CD8-positive, alpha-beta memory T cell (primary cell): Measurements from ENCODE around the gene LBHD2. TPM values are rescaled to one million over a fixed set of nuclear protein-coding genes. Genes with fewer than 3 reads are reported as not detected.

Source experiments
- CTCF ChIA-PET: fragments of 350-600 bp; sonication (Branson Sonifier 250); formaldehyde crosslinking; loops from one replicate; lab custom pipeline; 2021; ENCODE audit warnings: antibody characterized with exemption; lab: Charles Lee
- POLR2A ChIA-PET: fragments of 350-600 bp; sonication (Branson Sonifier 250); formaldehyde crosslinking; loops from one replicate; lab custom pipeline; 2021; ENCODE audit warnings: antibody characterized with exemption; lab: Charles Lee
- DNase-seq, 5 donors: peaks; one replicate each; pipeline versions ENCODE4 v3.0.0 to v3.0.0-alpha.2; 2020 to 2022; ENCODE audit warnings: mixed read lengths in 1 of 5
- H3K27ac ChIP-seq: one replicate; pipeline ENCODE4 v1.7.0; 2013; ENCODE audit warnings: low read depth, mild to moderate bottlenecking, low read length, moderate library complexity
- H3K27me3 ChIP-seq: 2 replicates; pipeline ENCODE4 v1.7.0; 2013; ENCODE audit warnings: low read length, mild to moderate bottlenecking; ENCODE audit not compliant: insufficient read depth, poor library complexity, severe bottlenecking
- H3K36me3 ChIP-seq: 2 replicates; pipeline ENCODE4 v1.7.0; 2013; ENCODE audit warnings: mild to moderate bottlenecking, low read length, moderate library complexity; ENCODE audit not compliant: insufficient read depth
- H3K4me1 ChIP-seq: 2 replicates; pipeline ENCODE4 v1.7.0; 2013; ENCODE audit warnings: mild to moderate bottlenecking, low read length, moderate library complexity; ENCODE audit not compliant: insufficient read depth
- H3K4me3 ChIP-seq: 2 replicates; pipeline ENCODE4 v1.7.0; 2013; ENCODE audit warnings: mild to moderate bottlenecking, low read length
- H3K9me3 ChIP-seq: 2 replicates; pipeline ENCODE4 v1.7.0; 2013; ENCODE audit warnings: mild to moderate bottlenecking, low read length
- H3K27ac Mint-ChIP-seq, 8 donors: one replicate each; pipeline ENCODE4 v1.8.0; 2020 to 2021; ENCODE audit warnings: mixed read lengths in 8 of 8, mild to moderate bottlenecking in 6 of 8, inconsistent platforms in 3 of 8, moderate library complexity in 3 of 8
- H3K27me3 Mint-ChIP-seq, 2 donors: one replicate each; pipeline ENCODE4 v1.8.0; 2020 to 2021; ENCODE audit warnings: mixed read lengths in 2 of 2, mild to moderate bottlenecking in 1 of 2, moderate library complexity in 1 of 2
- H3K36me3 Mint-ChIP-seq, 3 donors: one replicate each; pipeline ENCODE4 v1.8.0; 2020 to 2021; ENCODE audit warnings: mixed read lengths in 3 of 3, inconsistent platforms in 1 of 3, mild to moderate bottlenecking in 1 of 3
- H3K4me1 Mint-ChIP-seq, 3 donors: one replicate each; pipeline ENCODE4 v1.8.0; 2020 to 2021; ENCODE audit warnings: mixed read lengths in 3 of 3, inconsistent platforms in 1 of 3, mild to moderate bottlenecking in 1 of 3
- H3K4me3 Mint-ChIP-seq, 7 donors: one replicate each; pipeline ENCODE4 v1.8.0; 2020 to 2021; ENCODE audit warnings: mixed read lengths in 7 of 7, mild to moderate bottlenecking in 6 of 7, moderate library complexity in 4 of 7, inconsistent platforms in 2 of 7
- H3K9me3 Mint-ChIP-seq, 5 donors: one replicate each; pipeline ENCODE4 v1.8.0; 2020 to 2022; ENCODE audit warnings: mixed read lengths in 5 of 5, mild to moderate bottlenecking in 3 of 5, moderate library complexity in 2 of 5, inconsistent platforms in 1 of 5
- polyA plus RNA-seq: library from polyadenylated mRNA; unstranded; fragments of 300-500 nt; fragmentation: Illumina TruSeq; gene quantifications from one replicate; pipeline ENCODE4 v1.2.3, GENCODE V29; 2021
- total RNA-seq, 2 experiments: library from RNA; stranded (reverse); gene quantifications; one replicate each; pipeline ENCODE4 v1.2.3, GENCODE V29; 2021

Gene LBHD2
- total and polyA plus RNA-seq, 3 experiments from 2014 or later: not detected

- Histone ChIP-seq H3K27ac (no peak overlapping the region), H3K4me3 (no peak overlapping the region), H3K36me3 (no peaks in the 10 kb centered on the region), H3K27me3 (no peaks in the 10 kb centered on the region), H3K4me1 (peaks cover 6% of the 10 kb centered on the region), H3K9me3 (no peaks in the 10 kb centered on the region)
- Mint-ChIP-seq H3K9me3 (no peaks in the 10 kb centered on the region), H3K36me3 (no peaks in the 10 kb centered on the region), H3K27me3 (peaks cover 6 to 16% of the 10 kb centered on the region in 2 donors), H3K27ac (peak overlapping the region in 3 of 8 donors; percentile 27 to 68 (median 56)), H3K4me3 (peak overlapping the region in 6 of 7 donors; percentile 42 to 69 (median 50)), H3K4me1 (peaks cover 0 to 7% (median 0%) of the 10 kb centered on the region in 3 donors)
- CTCF ChIA-PET: interaction anchor here (0.9 to 1.0 kb wide), 2 partner anchors 396 to 397 kb away, joined by 4 to 5 read pairs; no protein-coding TSS in a partner anchor
- no peak for DNase-seq
- POLR2A ChIA-PET: no interaction called here
Measured at GRCh38 chr14:103090481-103091020, 6.5 kb downstream of the LBHD2 start.

- H3K4me1 Mint-ChIP-seq: peaks cover 0 to 7% (median 0%) of the 10 kb centered on the region in 3 donors
- H3K9me3 Mint-ChIP-seq: no peaks in the 10 kb centered on the region
- Histone ChIP-seq H3K4me3 (peak overlapping the region; percentile 32), H3K27me3 (no peaks in the 10 kb centered on the region), H3K4me1 (peaks cover 6% of the 10 kb centered on the region), H3K27ac (no peak overlapping the region), H3K36me3 (no peaks in the 10 kb centered on the region), H3K9me3 (no peaks in the 10 kb centered on the region)
- ChIA-PET CTCF (interaction anchor here (0.9 to 1.0 kb wide), 2 partner anchors 396 to 398 kb away, joined by 4 to 5 read pairs; no protein-coding TSS in a partner anchor), POLR2A (no interaction called here)
- peak overlapping the region in 4 of 8 donors; percentile 12 to 56 (median 37) for H3K27ac Mint-ChIP-seq
- H3K27me3 Mint-ChIP-seq: peaks cover 5 to 15% of the 10 kb centered on the region in 2 donors
- peak overlapping the region in 6 of 7 donors; percentile 42 to 69 (median 50) for H3K4me3 Mint-ChIP-seq
- peak; percentile 61 to 78 (median 76) for DNase-seq
- no peaks in the 10 kb centered on the region for H3K36me3 Mint-ChIP-seq
Measured at GRCh38 chr14:103091041-103091882, 7.3 kb downstream of the LBHD2 start.

- H3K36me3 Mint-ChIP-seq: no peaks in the 10 kb centered on the region
- H3K4me3 ChIP-seq: peak overlapping the region; percentile 19
- H3K4me1 Mint-ChIP-seq: peaks cover 0 to 7% (median 0%) of the 10 kb centered on the region in 3 donors
- H3K27me3 ChIP-seq: no peaks in the 10 kb centered on the region
- no peaks in the 10 kb centered on the region for H3K9me3 ChIP-seq
- peaks cover 6 to 16% of the 10 kb centered on the region in 2 donors for H3K27me3 Mint-ChIP-seq
- H3K4me3 Mint-ChIP-seq: peak overlapping the region in 2 of 7 donors; percentile 28 to 37
- POLR2A ChIA-PET: no interaction called here
- CTCF ChIA-PET: no interaction called here
- H3K36me3 ChIP-seq: no peaks in the 10 kb centered on the region
- no peak overlapping the region for H3K27ac ChIP-seq
- H3K27ac Mint-ChIP-seq: peak overlapping the region in 1 of 8 donors; percentile 60
- no peak for DNase-seq
- H3K4me1 ChIP-seq: peaks cover 6% of the 10 kb centered on the region
- H3K9me3 Mint-ChIP-seq: no peaks in the 10 kb centered on the region
Measured at GRCh38 chr14:103091883-103092222, 7.8 kb downstream of the LBHD2 start.

GRCh38 chr14:103093856-103094405, 9.9 kb downstream of the LBHD2 start:
- Histone ChIP-seq H3K27me3 (no peaks in the 10 kb centered on the region), H3K4me1 (peaks cover 6% of the 10 kb centered on the region), H3K27ac (no peak overlapping the region), H3K9me3 (no peaks in the 10 kb centered on the region), H3K4me3 (no peak overlapping the region), H3K36me3 (no peaks in the 10 kb centered on the region)
- POLR2A ChIA-PET: no interaction called here
- Mint-ChIP-seq H3K27ac (no peak overlapping the region), H3K9me3 (no peaks in the 10 kb centered on the region), H3K27me3 (peaks cover 5 to 13% of the 10 kb centered on the region in 2 donors), H3K4me1 (peaks cover 0 to 7% (median 0%) of the 10 kb centered on the region in 3 donors), H3K4me3 (no peak overlapping the region), H3K36me3 (no peaks in the 10 kb centered on the region)
- no peak for DNase-seq
- CTCF ChIA-PET: interaction anchor here (4.2 kb wide), 1 partner anchor 11 kb away, joined by 28 read pairs; no protein-coding TSS in a partner anchor

DNA sequence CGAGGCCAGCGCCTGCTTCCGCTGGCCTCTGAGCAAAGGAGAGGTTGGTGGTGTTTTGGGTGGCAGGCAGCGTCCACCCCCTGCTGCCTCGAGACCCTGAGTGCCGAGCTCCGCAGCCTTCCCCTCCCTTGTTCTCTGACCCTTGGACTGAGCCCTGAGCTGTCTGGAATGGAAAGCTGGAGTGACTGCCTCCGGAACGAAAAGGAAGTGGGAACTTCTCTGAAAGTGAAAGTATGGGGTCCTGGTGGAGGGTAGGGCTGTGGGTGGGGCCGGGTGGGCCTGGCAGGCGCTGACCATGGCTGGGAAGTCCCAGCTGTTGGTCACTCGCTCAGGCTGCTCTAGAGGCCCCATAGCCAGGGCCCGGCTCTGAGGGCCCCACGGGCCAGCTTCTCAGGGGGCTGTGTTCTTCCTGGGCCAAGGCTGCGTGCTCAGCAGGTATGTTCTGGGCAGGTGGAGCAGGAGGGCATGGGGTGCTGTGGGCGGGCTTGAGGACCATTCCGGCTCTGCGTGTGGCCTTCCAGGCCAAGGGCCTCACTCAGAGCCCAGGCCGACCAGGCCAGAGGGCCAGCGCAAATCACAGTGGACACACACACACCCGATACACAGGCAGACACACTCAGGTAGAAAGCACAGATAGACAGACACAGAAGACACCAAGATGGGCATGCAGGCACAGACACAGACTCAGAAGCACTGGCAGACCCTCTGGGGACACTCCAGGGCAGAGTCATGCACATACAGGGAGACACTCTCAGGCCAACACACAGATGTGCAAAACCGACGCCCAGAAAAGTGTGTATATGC, 10.6 kb downstream of the LBHD2 start, which contains the start of gene EXOC3L4:
TSS of gene EXOC3L4 (plus strand) at position 320 of the 804 bp plus-strand sequence. CDS start 5,495 bp downstream, outside the sequence.
- H3K36me3 ChIP-seq: no peaks in the 10 kb centered on the region
- CTCF ChIA-PET: interaction anchor here (4.2 kb wide), 1 partner anchor 11 kb away, joined by 28 read pairs; no protein-coding TSS in a partner anchor
- Mint-ChIP-seq H3K27me3 (peaks cover 3 to 13% of the 10 kb centered on the region in 2 donors), H3K27ac (peak within 1 kb of the TSS in 1 of 8 donors; percentile 88), H3K36me3 (no peaks in the 10 kb centered on the region), H3K4me3 (no peak within 1 kb of the TSS), H3K4me1 (peaks cover 0 to 7% (median 0%) of the 10 kb centered on the region in 3 donors), H3K9me3 (no peaks in the 10 kb centered on the region)
- H3K27ac ChIP-seq: no peak within 1 kb of the TSS
- H3K4me3 ChIP-seq: no peak within 1 kb of the TSS
- peaks cover 6% of the 10 kb centered on the region for H3K4me1 ChIP-seq
- no peaks in the 10 kb centered on the region for H3K9me3 ChIP-seq
- H3K27me3 ChIP-seq: no peaks in the 10 kb centered on the region
- DNase-seq: no peak
- POLR2A ChIA-PET: no interaction called here

DNA sequence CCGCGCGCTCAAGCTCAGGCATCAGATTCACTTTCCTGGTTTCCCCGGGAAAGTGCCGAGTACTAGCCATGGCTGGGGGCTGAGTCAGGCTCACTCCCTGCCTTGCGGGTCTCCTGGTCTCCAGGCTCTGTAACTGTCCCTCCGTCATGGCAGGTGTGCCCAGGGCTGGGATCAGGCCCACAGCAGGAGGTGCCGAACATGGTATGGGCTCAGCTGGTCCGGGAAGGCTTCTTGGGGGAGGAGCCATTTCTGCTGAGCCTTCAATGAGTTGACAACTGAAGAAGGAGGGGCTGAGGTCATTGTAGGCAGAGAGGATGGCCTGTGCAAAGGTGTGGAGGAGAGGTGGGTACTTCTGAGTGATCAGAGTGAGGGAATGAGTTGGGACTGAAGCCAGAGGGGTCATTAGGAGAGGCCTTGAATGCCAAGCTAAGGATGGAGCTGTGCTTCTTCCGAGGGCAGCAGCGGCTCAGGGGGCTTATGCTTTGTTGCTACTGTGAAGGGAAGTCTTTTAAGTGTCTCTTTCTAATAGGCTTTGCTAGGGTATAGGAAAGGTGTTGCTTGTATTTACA, 11.3 kb downstream of the LBHD2 start:
- peaks cover 0 to 7% (median 0%) of the 10 kb centered on the region in 3 donors for H3K4me1 Mint-ChIP-seq
- CTCF ChIA-PET: interaction anchor here (4.2 kb wide), 1 partner anchor 10 kb away, joined by 28 read pairs; no protein-coding TSS in a partner anchor
- H3K4me3 Mint-ChIP-seq: no peak overlapping the region

GRCh38 chr14:103096387-103096786, 12.4 kb downstream of the LBHD2 start:
- CTCF ChIA-PET: interaction anchor here (4.2 kb wide), 1 partner anchor 9 kb away, joined by 28 read pairs; no protein-coding TSS in a partner anchor
- H3K27ac Mint-ChIP-seq: peak overlapping the region in 1 of 8 donors; percentile 33
- Histone ChIP-seq H3K27ac (no peak overlapping the region), H3K27me3 (peaks cover 1% of the 10 kb centered on the region), H3K4me3 (no peak overlapping the region), H3K9me3 (no peaks in the 10 kb centered on the region), H3K4me1 (no peaks in the 10 kb centered on the region), H3K36me3 (no peaks in the 10 kb centered on the region)
- H3K27me3 Mint-ChIP-seq: peaks cover 7 to 19% of the 10 kb centered on the region in 2 donors
- DNase-seq: no peak
- H3K4me3 Mint-ChIP-seq: no peak overlapping the region
- H3K4me1 Mint-ChIP-seq: peaks cover 0 to 4% (median 0%) of the 10 kb centered on the region in 3 donors
- POLR2A ChIA-PET: no interaction called here
- no peaks in the 10 kb centered on the region for H3K36me3 Mint-ChIP-seq
- H3K9me3 Mint-ChIP-seq: no peaks in the 10 kb centered on the region

More for the DNA sequence above, 11.3 kb downstream of the LBHD2 start:
- Mint-ChIP-seq H3K36me3 (no peaks in the 10 kb centered on the region), H3K27ac (peak overlapping the region in 1 of 8 donors; percentile 88), H3K9me3 (no peaks in the 10 kb centered on the region), H3K27me3 (peaks cover 3 to 13% of the 10 kb centered on the region in 2 donors)
- H3K27me3 ChIP-seq: no peaks in the 10 kb centered on the region
- H3K27ac ChIP-seq: no peak overlapping the region
- H3K4me3 ChIP-seq: no peak overlapping the region
- POLR2A ChIA-PET: no interaction called here
- DNase-seq: no peak
- H3K9me3 ChIP-seq: no peaks in the 10 kb centered on the region
- peaks cover 6% of the 10 kb centered on the region for H3K4me1 ChIP-seq
- H3K36me3 ChIP-seq: no peaks in the 10 kb centered on the region
